ENCODE measurements around the gene NUB1.

Gene NUB1

GRCh38 chr7:151392002-151392401, 50.4 kb downstream of the NUB1 start:
- DNase-seq: no peak

- DNase-seq: no peak
Measured at GRCh38 chr7:151392426-151392825, 50.8 kb downstream of the NUB1 start.

DNA sequence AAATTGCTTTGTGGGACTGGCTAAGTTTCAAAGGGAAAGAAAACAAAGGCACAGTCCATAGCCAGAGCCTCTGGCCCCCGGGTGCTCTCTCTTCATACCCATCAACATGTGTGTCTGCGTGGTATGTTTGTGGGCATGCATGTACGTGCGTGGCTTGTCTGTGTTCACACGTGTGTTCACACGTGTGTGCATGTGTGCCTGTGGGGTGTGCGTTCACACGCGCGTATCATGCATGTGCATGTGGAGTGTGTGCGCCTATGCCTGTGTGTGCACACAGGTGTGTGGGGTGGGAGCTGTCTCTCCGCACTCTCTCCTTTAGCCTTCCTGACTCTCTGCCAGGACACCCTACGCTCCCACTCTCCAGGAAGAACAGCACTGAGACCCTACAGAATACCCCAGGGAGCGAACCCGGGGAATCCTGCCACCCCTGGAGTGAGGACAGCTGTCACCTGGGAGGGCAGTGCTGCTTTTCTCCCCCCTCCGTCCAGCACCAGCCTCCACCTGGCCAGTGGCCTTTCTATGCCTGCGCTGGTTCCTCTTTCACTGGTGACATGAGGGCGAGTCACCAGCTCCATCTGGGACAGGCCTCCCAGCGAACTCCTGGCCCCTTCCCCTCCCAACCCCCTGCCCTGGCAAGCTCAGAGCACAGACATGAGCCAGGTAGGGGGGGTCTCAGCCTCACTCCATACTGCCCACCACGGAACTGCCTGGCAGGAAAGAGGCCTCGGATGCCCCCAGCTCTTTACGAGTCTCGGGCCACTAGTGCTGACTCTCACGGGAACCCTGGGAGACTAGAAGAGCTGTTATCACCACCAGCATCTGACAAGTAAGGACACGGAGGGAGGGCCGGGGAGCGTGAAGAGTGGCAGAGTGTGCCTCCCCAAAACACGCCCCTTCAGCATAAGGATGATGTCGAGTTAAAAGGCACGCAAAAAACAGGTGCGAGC, 51.7 kb downstream of the NUB1 start:
- DNase-seq: no peak

GRCh38 chr7:151394076-151395035, 52.7 kb downstream of the NUB1 start:
- no peak for DNase-seq

- DNase-seq: no peak
Measured at GRCh38 chr7:151395036-151395367, 53.4 kb downstream of the NUB1 start.

- DNase-seq: no peak
Measured at GRCh38 chr7:151396328-151396970, 54.8 kb downstream of the NUB1 start.

DNA sequence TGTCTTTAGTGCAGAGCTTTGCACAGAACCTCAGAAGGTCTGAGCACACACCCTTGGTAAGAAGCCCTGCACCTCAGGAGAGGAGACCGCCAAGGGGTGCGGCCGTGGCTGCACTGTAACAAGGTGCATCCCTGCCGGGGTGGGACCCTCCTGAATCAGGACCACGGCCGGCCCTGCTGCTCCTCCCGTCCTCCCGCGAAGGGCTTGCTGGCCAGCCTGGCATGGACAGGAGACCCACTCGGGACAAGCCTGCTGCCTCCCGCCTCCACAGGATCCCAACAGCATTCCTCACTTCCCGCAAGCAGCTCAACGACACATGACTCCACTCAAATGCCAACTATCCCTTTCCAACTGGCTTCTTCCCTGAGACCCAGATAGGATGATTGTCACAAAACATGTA, 55.4 kb downstream of the NUB1 start:
- DNase-seq: no peak

DNA sequence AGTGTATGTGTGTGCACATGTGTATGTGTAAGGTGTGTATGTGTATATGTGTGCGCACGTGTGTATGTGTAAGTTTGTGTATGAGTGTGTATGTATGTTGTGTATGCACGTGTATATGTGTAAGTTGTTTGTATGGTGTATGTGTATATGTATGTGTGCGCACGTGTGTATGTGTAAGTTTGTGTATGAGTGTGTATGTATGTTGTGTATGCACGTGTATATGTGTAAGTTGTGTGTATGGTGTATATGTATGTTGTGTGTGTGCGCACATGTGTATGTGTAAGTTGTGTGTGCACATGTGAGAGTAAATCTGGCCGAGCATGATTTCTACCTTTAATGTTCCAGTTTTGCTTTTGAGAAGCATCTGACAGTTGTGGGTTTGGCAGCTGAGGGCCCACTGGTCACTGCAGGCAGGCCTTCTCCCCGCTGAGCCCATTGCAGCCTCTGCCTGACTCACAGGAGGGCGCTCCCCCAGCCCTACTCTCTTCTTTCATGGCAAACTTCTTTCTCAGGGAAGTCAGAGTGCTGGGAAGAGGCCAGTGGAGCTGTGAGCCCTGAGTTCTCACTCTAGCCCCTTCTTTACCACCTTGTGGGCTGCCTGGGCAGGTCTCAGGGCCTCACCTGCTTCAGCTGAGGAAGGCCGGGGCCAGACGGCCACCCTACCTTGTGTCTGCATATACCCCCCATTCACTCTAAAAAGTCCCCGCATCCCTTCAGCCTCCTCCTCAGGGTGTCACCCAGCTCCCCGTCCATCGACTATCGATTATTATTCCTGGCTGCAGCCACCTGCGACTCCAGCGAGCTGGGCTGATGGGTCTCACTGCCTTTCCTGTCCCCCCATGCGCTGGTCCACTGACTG, 57.1 kb downstream of the NUB1 start:
- no peak for DNase-seq

GRCh38 chr7:151399305-151399601, 57.6 kb downstream of the NUB1 start:
- no peak for DNase-seq

GRCh38 chr7:151399906-151400305, 58.3 kb downstream of the NUB1 start:
- DNase-seq: no peak

DNA sequence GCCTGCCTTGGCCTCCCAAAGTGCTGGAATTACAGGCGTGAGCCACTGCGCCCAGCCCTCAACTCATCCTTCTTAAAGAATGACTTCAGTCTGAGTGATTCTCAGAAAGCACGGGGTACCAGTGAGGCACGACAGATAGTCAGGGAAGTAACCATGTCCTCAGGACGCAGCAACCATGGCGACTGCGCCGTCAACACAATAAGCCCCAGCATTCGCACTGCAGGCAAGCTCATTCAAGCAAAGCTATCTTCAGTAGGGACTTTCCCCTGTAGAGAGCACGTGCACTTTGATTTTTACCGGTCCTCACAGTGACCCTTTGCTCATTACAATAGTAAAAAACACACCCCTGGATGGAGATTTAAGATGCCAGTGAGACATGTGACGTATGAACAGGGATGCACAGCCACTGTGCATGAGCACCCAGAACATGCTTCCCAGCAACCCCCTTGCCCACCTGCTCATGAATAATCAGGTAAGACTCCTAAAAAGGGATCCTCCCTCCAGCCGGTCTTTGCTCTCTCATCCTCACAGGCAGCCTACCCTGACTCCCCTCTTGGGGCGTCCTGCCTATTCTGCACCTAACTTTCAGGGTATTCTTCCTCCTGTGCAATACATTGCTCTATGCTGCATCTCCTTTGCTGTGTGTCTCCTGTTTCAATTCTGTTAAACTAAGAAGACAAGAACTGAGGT, 59.2 kb downstream of the NUB1 start:
- no peak for DNase-seq

DNA sequence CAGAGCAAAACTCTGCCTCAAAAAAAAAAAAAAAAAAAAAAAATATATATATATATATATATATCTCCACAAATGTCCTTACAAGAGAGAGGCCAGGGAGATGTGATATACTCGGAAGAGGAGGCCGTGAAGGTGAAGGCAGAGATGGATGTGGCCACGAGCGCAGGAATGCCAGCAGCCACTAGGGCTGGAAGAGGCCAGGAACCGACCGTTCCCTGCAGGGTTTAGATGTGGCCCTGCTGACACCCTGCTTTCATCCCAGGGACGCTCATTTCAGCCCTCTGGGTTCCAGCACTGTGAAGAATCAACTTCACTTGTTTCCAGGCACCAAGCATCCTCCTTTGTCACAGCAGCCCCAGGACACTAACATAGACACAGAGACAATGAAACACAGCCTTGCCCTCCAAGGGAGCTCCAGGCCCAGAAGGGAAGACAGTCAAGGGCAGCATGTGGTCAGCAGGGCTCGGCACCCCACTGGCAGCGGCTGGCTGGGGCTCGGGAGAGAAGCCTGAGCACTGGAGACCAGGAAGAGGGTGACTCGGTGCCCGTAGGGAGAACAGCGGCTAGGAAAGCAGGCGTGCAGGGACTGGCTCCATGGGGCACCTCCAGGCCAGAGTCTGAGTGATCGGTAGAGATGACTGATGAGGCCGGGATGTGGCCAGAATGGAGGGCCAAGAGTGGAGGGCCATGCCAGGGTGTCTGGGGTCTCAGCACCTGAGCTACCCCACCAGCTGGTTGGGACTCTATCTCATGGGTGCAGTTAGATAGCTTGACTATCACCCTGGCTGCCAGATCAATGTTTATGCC, 60.6 kb downstream of the NUB1 start:
- DNase-seq: no peak

- no peak for DNase-seq
Measured at GRCh38 chr7:151403764-151404163, 62.2 kb downstream of the NUB1 start.

- DNase-seq: no peak
Measured at GRCh38 chr7:151404216-151405011, 62.8 kb downstream of the NUB1 start.

DNA sequence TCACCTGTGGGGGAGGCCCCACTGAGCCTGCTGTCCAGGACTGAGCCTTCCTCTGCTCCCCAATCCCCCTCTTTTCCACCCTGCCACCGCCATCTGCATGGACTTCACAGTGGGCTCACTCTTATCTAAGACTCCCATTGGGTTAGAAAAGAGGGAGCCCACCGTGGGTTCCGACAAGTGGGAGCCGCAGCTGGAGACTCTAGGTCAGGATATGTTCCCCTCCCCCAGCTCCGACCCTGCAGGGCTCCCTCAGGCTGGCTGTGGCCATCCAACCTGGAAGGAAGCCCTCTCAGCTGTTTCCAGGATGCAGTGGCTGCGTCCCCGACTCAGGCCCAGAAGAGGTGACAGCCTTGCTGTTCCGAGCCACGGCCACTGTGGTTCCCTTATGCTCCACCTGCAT, 63.4 kb downstream of the NUB1 start:
- no peak for DNase-seq

DNA sequence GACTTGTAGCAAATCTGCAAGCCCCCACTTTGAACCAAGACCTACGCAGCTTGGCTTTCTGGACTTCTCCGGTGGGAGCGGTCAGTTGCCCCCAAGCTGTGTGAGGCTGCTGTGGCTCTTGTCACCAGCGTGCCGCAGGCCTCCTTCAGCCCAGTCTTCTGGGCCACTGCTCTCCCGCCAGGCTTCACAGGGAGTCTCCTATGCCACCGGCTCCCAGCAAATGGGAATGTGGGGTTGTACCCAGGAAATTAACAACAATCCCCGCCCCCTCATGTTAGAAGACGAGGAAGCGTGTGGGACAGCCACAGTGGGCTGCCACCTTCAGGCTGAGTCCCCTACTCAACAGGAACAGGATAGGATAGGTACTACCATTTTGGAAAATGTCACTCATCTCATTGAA, 64.0 kb downstream of the NUB1 start:
- DNase-seq: no peak

- DNase-seq: no peak
Measured at GRCh38 chr7:151406051-151406875, 64.7 kb downstream of the NUB1 start.

DNA sequence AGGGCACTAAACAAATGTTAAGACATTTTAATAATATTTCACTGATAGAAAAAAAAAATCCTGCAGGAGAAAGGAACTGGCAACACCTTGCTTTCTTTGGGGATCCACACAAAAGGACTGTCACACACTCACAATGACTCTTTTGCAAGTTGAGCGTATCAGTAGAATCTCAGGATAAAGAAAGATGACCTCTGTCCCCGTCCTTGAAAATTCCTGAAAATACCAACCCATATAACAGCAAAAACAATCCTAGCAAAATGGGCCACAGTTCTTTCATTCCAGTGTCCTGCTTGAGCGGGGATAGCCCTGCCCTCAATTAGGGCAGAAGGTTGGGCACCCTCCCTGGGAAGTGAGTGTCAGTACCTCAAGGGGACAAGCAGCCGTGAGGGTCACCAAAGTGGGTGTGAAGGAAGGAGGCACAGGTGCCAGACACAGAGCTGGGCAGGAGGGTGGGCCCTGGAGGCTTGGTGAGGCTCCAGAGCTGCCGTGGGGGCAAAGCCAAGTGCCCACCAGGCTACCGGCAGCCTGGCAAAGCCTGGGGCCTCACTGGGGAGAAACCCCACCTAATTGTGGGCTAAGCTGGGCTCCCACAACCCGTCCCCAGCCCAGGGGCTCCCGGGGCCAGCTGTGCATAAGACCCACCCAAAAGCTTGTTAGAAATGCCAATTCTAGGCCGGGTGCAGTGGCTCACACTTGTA, 65.4 kb downstream of the NUB1 start:
- DNase-seq: no peak

GRCh38 chr7:151408498-151408838, 66.9 kb downstream of the NUB1 start:
- no peak for DNase-seq
